IPS DF 6.9 (cell line): ENCODE measurements around the gene MED12.

ENCODE experiments used
- DNase-seq: peaks from one replicate; pipeline ENCODE4 v3.0.0-alpha.2; 2013; ENCODE audit warnings: low read depth, low spot score
- H3K27ac ChIP-seq: one replicate; pipeline ENCODE4 v1.5.1; 2013; ENCODE audit warnings: low read length, control low read depth
- H3K27me3 ChIP-seq: 2 replicates; pipeline ENCODE4 v1.6.1; 2013; ENCODE audit warnings: mild to moderate bottlenecking, low read length; ENCODE audit not compliant: control insufficient read depth, insufficient read depth
- H3K36me3 ChIP-seq: 2 replicates; pipeline ENCODE4 v1.6.1; 2013; ENCODE audit warnings: low read length; ENCODE audit not compliant: control insufficient read depth, insufficient read depth
- H3K4me1 ChIP-seq: 2 replicates; pipeline ENCODE4 v1.6.1; 2013; ENCODE audit warnings: low read length; ENCODE audit not compliant: control insufficient read depth, insufficient read depth
- H3K4me3 ChIP-seq: 2 replicates; pipeline ENCODE4 v1.5.1; 2013; ENCODE audit warnings: mild to moderate bottlenecking, low read length
- H3K9me3 ChIP-seq: 2 replicates; pipeline ENCODE4 v1.6.1; 2013; ENCODE audit warnings: low read length, inconsistent platforms; ENCODE audit not compliant: control insufficient read depth, insufficient read depth
- WGBS: extraction: QIAGEN DNeasy Blood & Tissue Kit; methylation state at CpG from one replicate; pipeline ENCODE4 v1.1.7; 2013; ENCODE audit warnings: mixed read lengths, missing lambda C conversion rate; ENCODE audit not compliant: insufficient read length, insufficient coverage; 5-methylcytosine and 5-hydroxymethylcytosine counted together

MED12 gene

DNA sequence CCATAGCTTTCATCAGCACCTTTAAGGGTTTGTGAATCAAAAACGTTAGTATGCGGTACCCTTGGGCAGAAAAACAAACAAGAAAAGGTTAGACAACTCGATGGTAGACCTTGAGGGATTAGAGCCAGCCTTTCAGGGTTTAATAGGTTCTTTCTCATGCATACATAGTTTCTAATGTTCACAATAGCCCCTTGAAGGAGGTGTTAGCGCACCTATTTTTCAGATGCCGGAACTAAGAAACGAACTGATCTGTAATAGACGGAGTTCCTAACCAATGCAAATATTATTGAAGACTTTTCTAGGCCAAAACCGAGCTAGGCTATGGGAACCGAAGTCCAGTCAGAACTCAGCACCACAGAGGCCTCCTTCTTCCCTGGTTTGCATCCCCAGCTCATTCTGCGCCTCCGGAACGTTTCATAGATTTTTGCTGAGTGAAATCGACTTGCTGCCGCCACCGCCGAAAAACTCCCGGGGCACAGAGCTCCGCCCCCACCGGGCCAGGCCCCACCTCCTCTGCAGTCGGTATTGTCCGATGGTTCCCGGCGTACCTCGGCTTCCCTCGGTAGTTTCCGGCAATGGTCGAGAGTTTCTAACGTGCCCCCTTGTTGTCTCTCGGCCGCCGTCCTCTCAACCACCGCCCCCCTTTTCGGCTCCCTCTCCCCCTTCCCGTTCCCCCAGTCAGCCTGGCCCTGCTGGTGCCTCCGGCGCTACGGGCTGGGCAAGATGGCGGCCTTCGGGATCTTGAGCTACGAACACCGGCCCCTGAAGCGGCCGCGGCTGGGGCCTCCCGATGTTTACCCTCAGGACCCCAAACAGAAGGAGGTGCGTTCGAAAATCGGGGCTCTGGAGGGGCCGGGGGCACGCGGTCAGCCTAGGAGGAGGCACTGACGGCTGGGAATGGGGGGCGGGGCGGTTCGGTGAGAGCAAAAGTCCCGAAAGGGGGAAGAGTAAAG is at the start of gene MED12:
Gene MED12 (plus strand): TSS at position 565 of the 953 bp plus-strand sequence. CDS start 159 bp downstream, at position 724.
- no CpG with 5 or more reads among the region's 56 CpGs for WGBS
- H3K9me3 ChIP-seq = no peaks in the 10 kb centered on the region
- no peaks in the 10 kb centered on the region for H3K4me1 ChIP-seq
- H3K27me3 ChIP-seq = 0 out of 2 replicates have a peak, but pooled peaks cover 1% of the 10 kb centered on the region
- H3K36me3 ChIP-seq = peaks cover 6% of the 10 kb centered on the region; the same call in 1 of the 2 replicates
- H3K4me3 ChIP-seq = peak within 1 kb of the TSS; percentile 89; the same call in 1 of the 2 replicates
- H3K27ac ChIP-seq = no peak within 1 kb of the TSS
- DNase-seq = no peak

DNA sequence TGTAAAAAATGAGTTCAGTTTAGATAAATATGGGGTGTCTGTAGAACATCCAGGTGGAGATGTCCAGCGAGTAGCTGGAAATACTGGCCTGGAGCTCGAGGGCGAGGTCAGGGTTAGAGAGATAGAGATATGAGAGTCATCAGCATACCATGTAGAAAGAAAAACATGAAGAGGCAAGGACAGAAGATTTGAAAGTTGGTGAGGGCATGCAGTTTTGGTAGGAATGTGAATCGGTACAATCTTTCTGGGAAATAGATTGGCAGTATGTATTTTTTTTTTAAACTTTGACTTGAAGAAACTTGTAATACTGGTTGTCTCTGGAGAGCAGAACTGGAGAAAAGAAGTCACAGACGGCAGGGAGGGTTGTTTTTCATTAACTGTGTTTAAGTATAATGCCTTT is 47.9 kb upstream of the MED12 start:
- no CpG with 5 or more reads among the region's 5 CpGs for WGBS
- no peaks in the 10 kb centered on the region for H3K36me3 ChIP-seq
- H3K4me3 ChIP-seq = no peak overlapping the region
- H3K9me3 ChIP-seq = no peaks in the 10 kb centered on the region
- H3K27me3 ChIP-seq = no peaks in the 10 kb centered on the region
- no peaks in the 10 kb centered on the region; the same call in 1 of the 2 replicates for H3K4me1 ChIP-seq
- no peak for DNase-seq
- H3K27ac ChIP-seq = no peak overlapping the region

DNA sequence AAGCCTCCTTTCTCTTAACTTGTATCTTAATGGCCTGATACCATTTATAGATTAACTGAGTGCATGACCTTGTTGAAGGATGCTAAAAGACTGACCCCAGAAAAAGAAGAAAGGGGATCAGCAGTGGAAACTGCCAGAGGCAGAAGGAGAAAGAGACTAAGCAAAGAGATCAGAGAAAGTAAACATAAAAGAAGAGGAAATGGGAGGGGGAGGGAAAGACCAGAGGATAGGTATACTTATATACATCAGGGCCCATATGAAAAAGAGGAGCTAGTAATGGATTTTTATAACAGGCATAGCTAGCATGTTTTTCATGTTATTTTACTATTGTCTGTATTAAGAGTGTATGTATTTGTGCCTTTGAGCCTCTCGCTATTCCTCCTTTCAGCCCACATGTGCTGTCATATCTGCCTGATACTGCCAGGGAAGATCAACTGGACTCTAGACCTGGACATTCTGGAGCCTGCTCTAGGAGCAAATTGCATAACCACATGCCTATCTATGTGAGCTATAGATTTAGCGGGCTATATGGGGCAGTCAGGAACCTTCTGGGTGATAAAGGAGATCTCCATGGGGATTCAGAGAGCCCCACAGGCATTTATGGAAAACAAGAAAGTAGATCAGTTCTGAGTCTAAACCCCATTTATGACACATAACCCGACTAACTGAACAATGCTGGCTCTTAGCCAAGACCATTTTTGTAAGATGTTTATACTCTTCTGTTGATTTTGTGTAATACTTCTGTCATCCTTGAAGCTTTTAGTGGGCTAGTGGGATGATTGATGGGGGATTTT is 36.9 kb upstream of the MED12 start:
- Histone ChIP-seq H3K27me3 (no peaks in the 10 kb centered on the region), H3K36me3 (no peaks in the 10 kb centered on the region), H3K9me3 (no peaks in the 10 kb centered on the region), H3K27ac (no peak overlapping the region), H3K4me1 (no peaks in the 10 kb centered on the region), H3K4me3 (no peak overlapping the region)
- no CpG with 5 or more reads among the region's 3 CpGs for WGBS
- DNase-seq = no peak

DNA sequence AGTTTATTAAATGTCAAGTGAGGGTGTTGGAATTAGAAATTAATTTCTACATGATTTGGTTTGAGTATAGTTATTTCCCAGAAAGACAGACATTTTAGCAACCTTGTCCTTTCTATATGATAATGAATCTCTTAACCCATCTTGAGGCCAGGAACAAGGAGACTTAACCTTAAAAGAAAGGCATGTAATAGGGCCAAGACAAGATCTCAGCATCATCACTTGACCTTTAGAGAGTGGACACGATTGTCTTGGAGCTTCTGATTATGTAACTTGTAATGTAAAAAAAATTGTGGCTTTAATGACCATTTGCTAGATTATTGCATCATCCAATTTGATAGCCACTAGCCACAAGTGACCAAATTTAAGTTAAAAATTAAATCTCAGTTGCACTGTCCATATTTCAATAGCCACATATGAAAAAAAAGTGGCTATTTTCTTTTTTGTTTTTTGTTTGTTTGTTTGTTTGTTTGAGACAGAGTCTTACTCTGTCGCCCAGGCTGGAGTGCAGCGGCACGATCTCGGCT is 36.2 kb upstream of the MED12 start:
- H3K4me3 ChIP-seq = no peak overlapping the region
- H3K9me3 ChIP-seq = no peaks in the 10 kb centered on the region
- no CpG with 5 or more reads among the region's 5 CpGs for WGBS
- H3K27ac ChIP-seq = no peak overlapping the region
- DNase-seq = no peak
- H3K4me1 ChIP-seq = no peaks in the 10 kb centered on the region
- H3K36me3 ChIP-seq = no peaks in the 10 kb centered on the region
- H3K27me3 ChIP-seq = no peaks in the 10 kb centered on the region

DNA sequence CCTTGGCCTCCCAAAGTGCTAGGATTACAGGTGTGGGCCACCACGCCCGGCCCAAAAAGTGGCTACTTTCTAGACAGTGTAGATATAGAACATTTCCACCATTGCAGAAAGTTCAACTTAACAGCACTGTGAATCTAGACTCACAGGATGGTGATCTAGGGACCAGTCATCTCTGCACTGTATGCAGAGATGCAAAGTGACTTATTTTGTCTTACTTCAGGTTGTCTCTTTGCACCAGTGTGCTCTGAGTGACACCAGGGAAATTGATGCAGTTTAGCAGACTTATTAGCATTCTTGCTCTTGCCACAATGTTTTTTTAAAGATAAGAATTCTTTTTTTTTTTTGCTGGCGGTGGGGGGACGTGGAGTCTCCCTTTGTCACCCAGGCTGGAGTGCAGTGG is 35.6 kb upstream of the MED12 start:
- no CpG with 5 or more reads among the region's 4 CpGs for WGBS
- Histone ChIP-seq H3K27me3 (no peaks in the 10 kb centered on the region), H3K27ac (no peak overlapping the region), H3K9me3 (no peaks in the 10 kb centered on the region), H3K36me3 (no peaks in the 10 kb centered on the region), H3K4me1 (no peaks in the 10 kb centered on the region), H3K4me3 (no peak overlapping the region)
- DNase-seq = no peak

DNA sequence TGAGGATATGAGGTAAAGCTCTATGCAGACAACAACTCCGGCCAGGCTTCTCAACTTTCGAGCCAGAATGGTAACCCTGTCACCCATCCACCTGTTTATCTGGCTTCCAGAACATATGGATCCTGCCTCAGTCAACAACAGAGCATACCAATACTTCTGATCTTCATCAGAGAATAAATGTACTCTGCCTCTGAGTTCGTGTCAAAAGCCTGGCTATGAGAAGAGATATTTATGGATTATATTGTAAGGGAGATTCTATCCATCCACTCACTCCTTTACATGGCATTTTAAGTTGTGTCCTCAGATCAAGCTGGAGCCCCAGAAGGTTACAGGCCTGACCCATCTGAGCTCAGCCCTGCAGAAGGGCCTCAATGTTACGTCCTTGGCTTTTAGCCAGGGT is 32.5 kb upstream of the MED12 start:
- DNase-seq = no peak
- Histone ChIP-seq H3K36me3 (no peaks in the 10 kb centered on the region), H3K9me3 (no peaks in the 10 kb centered on the region), H3K4me1 (no peaks in the 10 kb centered on the region), H3K4me3 (no peak overlapping the region), H3K27me3 (no peaks in the 10 kb centered on the region), H3K27ac (no peak overlapping the region)
- WGBS = no CpG with 5 or more reads among the region's 4 CpGs

DNA sequence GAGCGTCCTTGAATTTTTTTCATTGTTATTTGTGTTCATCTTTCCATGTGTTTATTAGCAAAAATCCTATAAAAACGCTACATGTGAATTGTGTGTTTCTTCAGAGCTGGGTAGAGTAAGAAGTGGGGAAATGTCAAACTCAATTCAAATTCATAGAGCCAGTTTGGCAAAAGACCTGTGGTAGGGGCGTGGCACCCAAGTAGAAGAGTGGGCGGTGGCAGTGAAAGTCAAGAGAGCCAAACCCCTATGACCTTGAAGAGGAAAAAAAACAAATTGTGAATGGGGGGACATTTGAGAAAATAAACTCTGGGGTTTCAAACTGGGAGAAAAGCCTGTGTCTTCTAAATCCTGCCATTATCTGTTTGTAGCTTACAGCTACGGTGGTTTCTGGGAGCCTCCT is 27.1 kb upstream of the MED12 start:
- Histone ChIP-seq H3K4me3 (no peak overlapping the region), H3K9me3 (no peaks in the 10 kb centered on the region), H3K27ac (no peak overlapping the region), H3K27me3 (no peaks in the 10 kb centered on the region), H3K4me1 (no peaks in the 10 kb centered on the region), H3K36me3 (no peaks in the 10 kb centered on the region)
- no CpG with 5 or more reads among the region's 5 CpGs for WGBS
- DNase-seq = no peak

DNA sequence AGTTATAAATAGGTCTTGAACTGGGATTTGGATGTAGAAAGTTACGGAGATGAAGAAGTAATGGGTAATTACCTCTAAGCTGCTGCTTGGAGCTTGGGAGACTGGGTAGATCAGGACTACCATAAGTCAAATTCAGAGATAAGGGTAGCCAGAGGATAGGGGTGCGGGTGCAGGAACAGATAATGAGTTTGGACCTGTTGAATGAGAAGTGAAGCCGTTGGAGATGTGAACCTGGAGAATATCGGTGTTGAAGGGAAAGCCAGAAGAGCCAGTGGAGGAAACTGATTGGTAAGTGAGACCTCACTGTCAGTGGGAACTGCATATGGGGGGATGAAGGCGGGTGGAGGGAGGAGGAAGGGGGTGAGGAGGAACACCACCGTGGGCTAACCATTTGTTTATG is 23.4 kb upstream of the MED12 start:
- peak overlapping the region; percentile 73; the same call in 1 of the 2 replicates for H3K4me3 ChIP-seq
- no peaks in the 10 kb centered on the region for H3K9me3 ChIP-seq
- DNase-seq = no peak
- no peaks in the 10 kb centered on the region for H3K27me3 ChIP-seq
- H3K27ac ChIP-seq = no peak overlapping the region
- H3K4me1 ChIP-seq = peaks cover 4% of the 10 kb centered on the region; the same call in 1 of the 2 replicates
- H3K36me3 ChIP-seq = no peaks in the 10 kb centered on the region
- no CpG with 5 or more reads among the region's 6 CpGs for WGBS

DNA sequence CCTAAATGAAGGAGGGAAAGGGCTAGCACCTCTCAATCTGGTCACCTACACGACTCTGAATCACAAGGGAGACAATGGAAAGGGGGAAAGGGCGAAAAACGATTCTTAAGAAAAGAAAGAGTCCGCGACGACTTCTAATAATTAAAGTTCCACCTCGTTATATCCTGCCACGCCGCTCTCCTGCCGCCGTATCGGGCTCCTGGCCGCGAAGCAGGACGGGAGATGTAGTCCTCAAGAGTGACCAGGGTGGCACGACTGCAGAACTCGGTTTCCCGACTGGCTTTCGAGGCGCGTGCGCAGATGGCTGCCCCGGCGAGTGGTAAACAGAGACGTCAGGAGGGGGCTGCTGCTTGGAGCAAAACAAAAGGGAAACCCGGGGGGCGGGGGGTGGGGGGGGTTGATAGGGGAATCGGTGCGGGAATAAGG is 22.8 kb upstream of the MED12 start, which contains the start of gene FOXO4:
Gene FOXO4 (plus strand): TSS at position 297 of the 426 bp plus-strand sequence. CDS start 678 bp downstream, outside the sequence.
- no peak for DNase-seq
- peaks cover 4% of the 10 kb centered on the region; the same call in 1 of the 2 replicates for H3K4me1 ChIP-seq
- H3K36me3 ChIP-seq = no peaks in the 10 kb centered on the region
- no CpG with 5 or more reads among the region's 29 CpGs for WGBS
- peak within 1 kb of the TSS; percentile 73; the same call in 1 of the 2 replicates for H3K4me3 ChIP-seq
- no peak within 1 kb of the TSS for H3K27ac ChIP-seq
- no peaks in the 10 kb centered on the region for H3K27me3 ChIP-seq
- H3K9me3 ChIP-seq = no peaks in the 10 kb centered on the region
